Activated CD4-positive, alpha-beta memory T cell treated with anti-CD3 and anti-CD28 coated beads for 36 hours (primary cell): Measurements from ENCODE around the gene RGS9. TPM values are rescaled to one million over a fixed set of nuclear protein-coding genes. Genes with fewer than 3 reads are reported as not detected.

ENCODE experiments used
- CTCF ChIA-PET: fragments of 350-600 bp; sonication (Branson Sonifier 250); formaldehyde crosslinking; loops from one replicate; lab custom pipeline; 2021; ENCODE audit warnings: antibody characterized with exemption, inconsistent platforms; lab: Charles Lee
- POLR2A ChIA-PET: fragments of 350-600 bp; sonication (Branson Sonifier 250); formaldehyde crosslinking; loops from one replicate; lab custom pipeline; 2021; ENCODE audit warnings: antibody characterized with exemption; lab: Charles Lee
- DNase-seq: peaks from one replicate; pipeline ENCODE4 v3.0.0-alpha.2; 2020
- H3K27ac Mint-ChIP-seq: one replicate; pipeline ENCODE4 v1.8.0; 2021; ENCODE audit warnings: mixed read lengths
- H3K27me3 Mint-ChIP-seq: one replicate; pipeline ENCODE4 v1.8.0; 2021; ENCODE audit warnings: mixed read lengths
- H3K36me3 Mint-ChIP-seq: one replicate; pipeline ENCODE4 v1.8.0; 2021; ENCODE audit warnings: mixed read lengths
- H3K4me1 Mint-ChIP-seq: one replicate; pipeline ENCODE4 v1.8.0; 2021; ENCODE audit warnings: low read depth, mixed read lengths
- H3K4me3 Mint-ChIP-seq: one replicate; pipeline ENCODE4 v1.8.0; 2021; ENCODE audit warnings: mild to moderate bottlenecking, mixed read lengths
- H3K9me3 Mint-ChIP-seq: one replicate; pipeline ENCODE4 v1.8.0; 2021; ENCODE audit warnings: mixed read lengths
- intact Hi-C: fragments of 100-400 bp; cut with micrococcal nuclease; formaldehyde crosslinking; loops from one replicate; pipeline ENCODE4 v1.15.1; 2023
- total RNA-seq, 2 experiments: library from RNA; stranded (reverse); gene quantifications; one replicate each; pipeline ENCODE4 v1.2.3, GENCODE V29; 2021

RGS9 gene
- total RNA-seq, 2 experiments from 2014 or later = 6.4 to 8.7 TPM

DNA sequence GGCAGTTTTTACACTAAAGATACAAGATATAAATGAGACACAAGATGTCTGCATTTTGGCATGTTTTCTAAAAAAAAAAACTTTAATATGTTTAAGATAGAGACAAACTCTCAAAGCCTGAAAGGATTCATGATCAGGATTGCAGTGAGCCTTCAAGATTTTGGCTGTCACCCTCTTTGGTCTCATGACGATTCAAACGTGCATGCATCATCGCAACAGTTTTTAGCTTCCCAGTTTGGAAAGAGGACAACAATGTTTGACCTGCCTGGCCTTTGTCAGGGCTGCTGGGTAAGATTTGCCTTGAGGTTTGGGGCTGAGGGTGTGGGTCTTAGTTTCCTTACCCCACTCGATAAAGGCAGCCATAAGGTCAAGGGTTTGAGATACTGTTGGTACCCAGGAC is 134.1 kb downstream of the RGS9 start:
- POLR2A ChIA-PET = no interaction called here
- DNase-seq = no peak
- H3K36me3 Mint-ChIP-seq = no peaks in the 10 kb centered on the region
- CTCF ChIA-PET = no interaction called here
- no peak overlapping the region for H3K27ac Mint-ChIP-seq
- no peaks in the 10 kb centered on the region for H3K4me1 Mint-ChIP-seq
- peaks cover 2% of the 10 kb centered on the region for H3K9me3 Mint-ChIP-seq
- intact Hi-C loops = no loop called here
- H3K4me3 Mint-ChIP-seq = no peak overlapping the region
- H3K27me3 Mint-ChIP-seq = no peaks in the 10 kb centered on the region

Other genes starting within 250 kb of the RGS9 start
- gene LRRC37A3, start 217.9 kb upstream of the RGS9 start, total RNA-seq = 1 to 10 TPM; 6.9 to 8.5 TPM
- gene GNA13, start 80.6 kb upstream of the RGS9 start, total RNA-seq = 10 to 100 TPM; 55.4 to 55.7 TPM